Uterus (tissue), 4 donors: ENCODE results near the gene CLMP. TPM values are rescaled to one million over a fixed set of nuclear protein-coding genes. Genes with fewer than 3 reads are reported as not detected.
"Not testable (repeated sequence)": the region's sequence is repeated elsewhere in the genome, so short reads cannot be mapped to it uniquely, and the experiment has no call there.

Experiments
- DNase-seq, 2 donors: peaks; one replicate each; pipeline ENCODE4 v3.0.0-alpha.2; 2019 to 2020
- H3K27ac ChIP-seq, 2 donors: fragments of 200-600 bp; sonication (generic); 1 replicate in 1 of 2; 2 replicates in 1 of 2; pipeline ENCODE4 v1.5.1; 2016 to 2018
- H3K27me3 ChIP-seq, 2 donors: fragments of 200-600 bp; sonication (generic); one replicate each; pipeline ENCODE4 v1.5.1; 2018 to 2019; ENCODE audit warnings: control low read depth in 1 of 2
- H3K36me3 ChIP-seq, 2 donors: fragments of 200-600 bp; sonication (generic); one replicate each; pipeline ENCODE4 v1.5.1; 2019; ENCODE audit warnings: control low read depth in 1 of 2
- H3K4me1 ChIP-seq, 2 donors: fragments of 200-600 bp; sonication (generic); one replicate each; pipeline ENCODE4 v1.5.1; 2018 to 2019; ENCODE audit warnings: control low read depth in 1 of 2
- H3K4me3 ChIP-seq, 2 donors: fragments of 200-600 bp; sonication (generic); 1 replicate in 1 of 2; 2 replicates in 1 of 2; pipeline ENCODE4 v1.5.1; 2018 to 2019; ENCODE audit warnings: mild to moderate bottlenecking in 1 of 2
- H3K9me3 ChIP-seq, 2 donors: fragments of 200-600 bp; sonication (generic); one replicate each; pipeline ENCODE4 v1.5.1; 2019; ENCODE audit warnings: control low read depth in 1 of 2
- CTCF ChIP-seq, 4 experiments: fragments of 200-600 bp in 2 of 4; fragments of 450-650 bp in 2 of 4; sonication (generic) in 2 of 4; IDR thresholded peaks; one replicate each; pipeline ENCODE4 v1.5.1; 2016 to 2019; ENCODE audit warnings: antibody characterized with exemption in 4 of 4, mild to moderate bottlenecking in 2 of 4, moderate library complexity in 1 of 4
- POLR2A ChIP-seq, 2 donors: fragments of 450-650 bp; IDR thresholded peaks; one replicate each; pipeline ENCODE4 v1.6.1; 2016; ENCODE audit warnings: antibody characterized with exemption in 2 of 2, mild to moderate bottlenecking in 1 of 2, moderate library complexity in 1 of 2
- intact Hi-C: fragments of 100-400 bp; cut with DNase I; formaldehyde crosslinking; loops from one replicate; pipeline ENCODE4 v1.15.1; 2023; ENCODE audit warnings: low total_unique reads
- total RNA-seq, 4 donors: library from RNA; depleted of rRNA in 3 of 4; stranded (reverse); fragments of >200 nt in 3 of 4; gene quantifications; one replicate each; pipeline versions ENCODE4 v1.1.0 to v1.2.4, GENCODE V29; 2014 to 2023
- donor health status: DM: yes; HTN: yes; CAD: no.

CLMP gene
- total RNA-seq, 4 donors from 2014 or later, result 51.6 to 143 (median 95.7) TPM

GRCh38 chr11:123060277-123061000 lies 134.6 kb downstream of the CLMP start:
- Histone ChIP-seq H3K36me3 (no peaks in the 10 kb centered on the region), H3K27ac (peak overlapping the region; percentile 100), H3K27me3 (no peaks in the 10 kb centered on the region), H3K4me3 (peak overlapping the region; percentile 80 to 86), H3K4me1 (peaks cover 11 to 13% of the 10 kb centered on the region in 2 donors), H3K9me3 (no peaks in the 10 kb centered on the region)
- DNase-seq, result no peak
- intact Hi-C loops, result no loop called here
- TF ChIP-seq CTCF (IDR thresholded peaks at IDR 0.05) (no peak), POLR2A (IDR thresholded peaks at IDR 0.05) (no peak)

GRCh38 chr11:123059041-123059920 lies 135.8 kb downstream of the CLMP start:
- not testable (repeated sequence) for H3K36me3 ChIP-seq, DNase-seq

GRCh38 chr11:123057661-123058305 lies 137.3 kb downstream of the CLMP start:
- H3K4me1 ChIP-seq, result peaks cover 11 to 13% of the 10 kb centered on the region in 2 donors
- DNase-seq, result no peak
- H3K36me3 ChIP-seq, result no peaks in the 10 kb centered on the region
- no peaks in the 10 kb centered on the region for H3K9me3 ChIP-seq
- no peaks in the 10 kb centered on the region for H3K27me3 ChIP-seq
- TF ChIP-seq CTCF (IDR thresholded peaks at IDR 0.05), result no peak
- TF ChIP-seq POLR2A (IDR thresholded peaks at IDR 0.05), result no peak
- intact Hi-C loops, result no loop called here
- no peak overlapping the region for H3K4me3 ChIP-seq
- H3K27ac ChIP-seq, result peak overlapping the region; percentile 9 to 100

More at GRCh38 chr11:123059041-123059920, 135.8 kb downstream of the CLMP start:
- H3K9me3 ChIP-seq, intact Hi-C loops, H3K27me3 ChIP-seq: not testable (repeated sequence)
- H3K27ac ChIP-seq, result peak overlapping the region; percentile 100
- H3K4me3 ChIP-seq, result peak overlapping the region in 1 of 2 donors; percentile 86
- peaks cover 11 to 13% of the 10 kb centered on the region in 2 donors for H3K4me1 ChIP-seq

- no peak for TF ChIP-seq POLR2A (IDR thresholded peaks at IDR 0.05)
- TF ChIP-seq CTCF (IDR thresholded peaks at IDR 0.05), result no peak
- Histone ChIP-seq H3K27me3 (no peaks in the 10 kb centered on the region), H3K4me3 (no peak overlapping the region), H3K36me3 (no peaks in the 10 kb centered on the region), H3K27ac (peak overlapping the region in 1 of 2 donors; percentile 4), H3K9me3 (no peaks in the 10 kb centered on the region), H3K4me1 (peaks cover 11 to 13% of the 10 kb centered on the region in 2 donors)
- DNase-seq, result no peak
- intact Hi-C loops, result no loop called here
Measured at GRCh38 chr11:123056835-123057491, 138.1 kb downstream of the CLMP start.

GRCh38 chr11:123055191-123055901 lies 139.7 kb downstream of the CLMP start:
- no peak for TF ChIP-seq POLR2A (IDR thresholded peaks at IDR 0.05)
- TF ChIP-seq CTCF (IDR thresholded peaks at IDR 0.05), result no peak
- peaks cover 9 to 11% of the 10 kb centered on the region in 2 donors for H3K4me1 ChIP-seq
- no peaks in the 10 kb centered on the region for H3K27me3 ChIP-seq
- H3K36me3 ChIP-seq, result no peaks in the 10 kb centered on the region
- no peaks in the 10 kb centered on the region for H3K9me3 ChIP-seq
- no peak for DNase-seq
- intact Hi-C loops, result no loop called here
- no peak overlapping the region for H3K4me3 ChIP-seq
- H3K27ac ChIP-seq, result no peak overlapping the region
